GM23248 (cell line): ENCODE data around the gene TAS2R46.
"Not testable (repeated sequence)": the region's sequence is repeated elsewhere in the genome, so short reads cannot be mapped to it uniquely, and the experiment has no call there.

Experiments used
- EZH2 ChIP-seq: fragments of 200-600 bp; sonication (generic); IDR thresholded peaks from 2 replicates; pipeline ENCODE4 v1.6.1; 2018; ENCODE audit warnings: antibody characterized with exemption, mild to moderate bottlenecking; ENCODE audit not compliant: insufficient read depth, poor library complexity, severe bottlenecking
- EZH2phosphoT487 ChIP-seq: fragments of 200-600 bp; sonication (generic); IDR thresholded peaks from 2 replicates; pipeline ENCODE4 v1.6.1; 2018; ENCODE audit warnings: antibody characterized with exemption, moderate library complexity, mild to moderate bottlenecking, low read depth; ENCODE audit not compliant: insufficient read depth

- not testable (repeated sequence) for TF ChIP-seq EZH2, EZH2phosphoT487
Observed at GRCh38 chr12:11041366-11041765, 20.7 kb downstream of the TAS2R46 start.
